Heart left ventricle (tissue), 13 donors: ENCODE results near the gene TRPC4.

Experiments used
- CTCF ChIP-seq, 12 donors: fragments of 200-600 bp; sonication (generic) in 4 of 12; IDR thresholded peaks; one replicate each; pipeline versions ENCODE4 v1.5.0 to v1.8.0; 2018 to 2022; ENCODE audit warnings: antibody characterized with exemption in 12 of 12, mild to moderate bottlenecking in 5 of 12
- POLR2A ChIP-seq, 2 donors: fragments of 450-650 bp; IDR thresholded peaks; one replicate each; pipeline ENCODE4 v1.6.1; 2017; ENCODE audit warnings: antibody characterized with exemption in 2 of 2, mild to moderate bottlenecking in 2 of 2, moderate library complexity in 2 of 2
- donor health status: ischemic (EF 13 %, LVEDD 7.1; RV severe dilation, severe dysfunction).
- donor health status: DM: no; HTN: yes; CAD: no.
- donor health status: DM: no; HTN: no; CAD: no.
- donor health status: ischemic (EF 25% LVEDD 6.9; RV normal size, moderate dysfunction).
- donor health status: ischemic (EF 25% LVEDD 5.7; RV mildly dilated, moderate dysfunction).
- donor health status: ischemic (EF 35%, LVEDD 5.7; RV mildly dilated, moderate dysfunction).
- donor health status: nonischemic (EF 11% LVEDD 7.7; RV severe dilation, severe dysfunction).
- donor health status: DM: yes; HTN: yes; CAD: no.
- donor health status: PGD.
- donor health status: ischemic (EF 29% LVEDD 5.4; RV normal size, mild dysfunction).
- donor health status: nonischemic (EF 23%, LVEDD 6.1; RV moderate dilation, normal function).

- TF ChIP-seq CTCF (IDR thresholded peaks at IDR 0.05) (peak in 11 of 12 donors; percentile 13 to 53 (median 31)), POLR2A (IDR thresholded peaks at IDR 0.05) (no peak)
These were observed 260.7 kb downstream of the TRPC4 start for GRCh38 chr13:37608750-37609339.
